Activated T-cell treated with anti-CD3 and anti-CD28 coated beads, Interleukin-2, amount 50 U/mL, for 72 hours (primary cell): ENCODE measurements around the gene RNF215. TPM values are rescaled to one million over a fixed set of nuclear protein-coding genes. Genes with fewer than 3 reads are reported as not detected.

Experiments
- ATAC-seq, 2 donors: fragments of 150-1000 bp; cut with Tn5 transposase; replicated peaks in 1 of 2; 2 replicates each; pipeline ENCODE4 v1.10.0; 2021; ENCODE audit warnings: moderate library complexity in 2 of 2, mild to moderate bottlenecking in 1 of 2
- DNase-seq, 2 donors: peaks; one replicate each; pipeline ENCODE4 v3.0.0; 2021 to 2022; ENCODE audit warnings: mixed read lengths in 1 of 2
- H3K27ac Mint-ChIP-seq: one replicate; pipeline ENCODE4 v1.8.0; 2022; ENCODE audit warnings: mild to moderate bottlenecking, moderate library complexity, mixed read lengths
- H3K27me3 Mint-ChIP-seq: one replicate; pipeline ENCODE4 v1.8.0; 2022; ENCODE audit warnings: low read depth, mixed read lengths
- H3K36me3 Mint-ChIP-seq, 2 donors: one replicate each; pipeline ENCODE4 v1.8.0; 2022; ENCODE audit warnings: mixed read lengths in 2 of 2, mild to moderate bottlenecking in 1 of 2; ENCODE audit not compliant: insufficient read depth in 2 of 2
- H3K4me1 Mint-ChIP-seq: one replicate; pipeline ENCODE4 v1.8.0; 2022; ENCODE audit warnings: low read depth, mixed read lengths
- H3K4me3 Mint-ChIP-seq, 2 donors: one replicate each; pipeline ENCODE4 v1.8.0; 2022; ENCODE audit warnings: mild to moderate bottlenecking in 2 of 2, mixed read lengths in 2 of 2, moderate library complexity in 2 of 2
- H3K9me3 Mint-ChIP-seq, 2 donors: one replicate each; pipeline ENCODE4 v1.8.0; 2022; ENCODE audit warnings: mixed read lengths in 2 of 2
- total RNA-seq, 2 donors: library from RNA; stranded (reverse); gene quantifications; one replicate each; pipeline ENCODE4 v1.2.3, GENCODE V29; 2022

RNF215 gene
- total RNA-seq, 2 donors from 2014 or later, result 8.4 to 12.4 TPM

GRCh38 chr22:30381264-30381663, 5.9 kb downstream of the RNF215 start:
- Mint-ChIP-seq H3K9me3 (no peaks in the 10 kb centered on the region), H3K27ac (no peak overlapping the region)
- peak; percentile 73 to 93 for ATAC-seq

GRCh38 chr22:30380011-30380410, 7.2 kb downstream of the RNF215 start:
- DNase-seq (no peak), ATAC-seq (no peak)
- Mint-ChIP-seq H3K4me1 (peaks cover 14% of the 10 kb centered on the region), H3K27me3 (no peaks in the 10 kb centered on the region), H3K36me3 (no peaks in the 10 kb centered on the region), H3K4me3 (no peak overlapping the region), H3K9me3 (no peaks in the 10 kb centered on the region), H3K27ac (no peak overlapping the region)

More at GRCh38 chr22:30381264-30381663, 5.9 kb downstream of the RNF215 start:
- H3K4me3 Mint-ChIP-seq, result no peak overlapping the region
- no peaks in the 10 kb centered on the region for H3K27me3 Mint-ChIP-seq
- H3K4me1 Mint-ChIP-seq, result peaks cover 15% of the 10 kb centered on the region
- DNase-seq, result peak; percentile 20 to 68
- H3K36me3 Mint-ChIP-seq, result no peaks in the 10 kb centered on the region

- Mint-ChIP-seq H3K4me1 (peaks cover under 1% of the 10 kb centered on the region), H3K9me3 (no peaks in the 10 kb centered on the region), H3K27ac (no peak overlapping the region), H3K4me3 (no peak overlapping the region), H3K36me3 (no peaks in the 10 kb centered on the region), H3K27me3 (no peaks in the 10 kb centered on the region)
- no peak for DNase-seq
- no peak for ATAC-seq
These were observed 11.8 kb downstream of the RNF215 start for GRCh38 chr22:30375312-30375849.

GRCh38 chr22:30373331-30374325, 13.6 kb downstream of the RNF215 start:
- no peak for DNase-seq
- Mint-ChIP-seq H3K27ac (no peak overlapping the region), H3K9me3 (no peaks in the 10 kb centered on the region), H3K36me3 (no peaks in the 10 kb centered on the region), H3K4me1 (no peaks in the 10 kb centered on the region), H3K27me3 (no peaks in the 10 kb centered on the region), H3K4me3 (no peak overlapping the region)
- ATAC-seq, result no peak

GRCh38 chr22:30372915-30373314, 14.3 kb downstream of the RNF215 start:
- no peaks in the 10 kb centered on the region for H3K4me1 Mint-ChIP-seq
- H3K27ac Mint-ChIP-seq, result no peak overlapping the region
- no peak for DNase-seq
- no peak for ATAC-seq
- H3K27me3 Mint-ChIP-seq, result no peaks in the 10 kb centered on the region
- no peak overlapping the region for H3K4me3 Mint-ChIP-seq
- H3K9me3 Mint-ChIP-seq, result no peaks in the 10 kb centered on the region
- H3K36me3 Mint-ChIP-seq, result no peaks in the 10 kb centered on the region

- Mint-ChIP-seq H3K27ac (no peak overlapping the region), H3K27me3 (no peaks in the 10 kb centered on the region), H3K4me3 (no peak overlapping the region), H3K9me3 (no peaks in the 10 kb centered on the region), H3K4me1 (no peaks in the 10 kb centered on the region), H3K36me3 (no peaks in the 10 kb centered on the region)
- no peak for DNase-seq
- ATAC-seq, result no peak
These were observed 15.2 kb downstream of the RNF215 start for GRCh38 chr22:30371981-30372380.

- no peak for DNase-seq
- ATAC-seq, result no peak
- H3K4me3 Mint-ChIP-seq, result no peak overlapping the region
- H3K4me1 Mint-ChIP-seq, result no peaks in the 10 kb centered on the region
- no peaks in the 10 kb centered on the region for H3K27me3 Mint-ChIP-seq
- H3K36me3 Mint-ChIP-seq, result no peaks in the 10 kb centered on the region
- no peaks in the 10 kb centered on the region for H3K9me3 Mint-ChIP-seq
- H3K27ac Mint-ChIP-seq, result no peak overlapping the region
These were observed 15.9 kb downstream of the RNF215 start for GRCh38 chr22:30371321-30371720.

- Mint-ChIP-seq H3K27ac (no peak overlapping the region), H3K4me1 (no peaks in the 10 kb centered on the region), H3K36me3 (no peaks in the 10 kb centered on the region), H3K4me3 (no peak overlapping the region), H3K27me3 (no peaks in the 10 kb centered on the region), H3K9me3 (no peaks in the 10 kb centered on the region)
- no peak for DNase-seq
- no peak for ATAC-seq
These were observed 16.5 kb downstream of the RNF215 start for GRCh38 chr22:30370641-30371230.

GRCh38 chr22:30368420-30368819, 18.8 kb downstream of the RNF215 start:
- ATAC-seq, result no peak
- Mint-ChIP-seq H3K27me3 (no peaks in the 10 kb centered on the region), H3K36me3 (no peaks in the 10 kb centered on the region)

GRCh38 chr22:30365891-30366290, 21.3 kb downstream of the RNF215 start:
- peaks cover 5% of the 10 kb centered on the region for H3K4me1 Mint-ChIP-seq
- no peaks in the 10 kb centered on the region for H3K27me3 Mint-ChIP-seq
- DNase-seq (no peak), ATAC-seq (no peak)
- no peak overlapping the region for H3K27ac Mint-ChIP-seq
- H3K9me3 Mint-ChIP-seq, result no peaks in the 10 kb centered on the region
- H3K4me3 Mint-ChIP-seq, result no peak overlapping the region
- H3K36me3 Mint-ChIP-seq, result no peaks in the 10 kb centered on the region

More at GRCh38 chr22:30368420-30368819, 18.8 kb downstream of the RNF215 start:
- DNase-seq, result no peak
- H3K27ac Mint-ChIP-seq, result no peak overlapping the region
- H3K9me3 Mint-ChIP-seq, result no peaks in the 10 kb centered on the region
- H3K4me1 Mint-ChIP-seq, result peaks cover 5% of the 10 kb centered on the region
- no peak overlapping the region for H3K4me3 Mint-ChIP-seq

GRCh38 chr22:30362651-30363281, 24.4 kb downstream of the RNF215 start:
- Mint-ChIP-seq H3K9me3 (no peaks in the 10 kb centered on the region), H3K4me1 (peaks cover 9% of the 10 kb centered on the region), H3K36me3 (no peaks in the 10 kb centered on the region), H3K27ac (no peak overlapping the region), H3K27me3 (peaks cover 4% of the 10 kb centered on the region), H3K4me3 (no peak overlapping the region)
- ATAC-seq (no peak), DNase-seq (no peak)

GRCh38 chr22:30361916-30362650, 25.1 kb downstream of the RNF215 start:
- ATAC-seq, result no peak
- H3K27me3 Mint-ChIP-seq, result peaks cover 4% of the 10 kb centered on the region
- H3K9me3 Mint-ChIP-seq, result no peaks in the 10 kb centered on the region
- no peak for DNase-seq
- no peaks in the 10 kb centered on the region for H3K36me3 Mint-ChIP-seq
- H3K4me1 Mint-ChIP-seq, result peaks cover 15% of the 10 kb centered on the region
- H3K27ac Mint-ChIP-seq, result no peak overlapping the region
- no peak overlapping the region for H3K4me3 Mint-ChIP-seq
